Measurements from ENCODE around the gene TOX4.
"Not testable (repeated sequence)": the region's sequence is repeated elsewhere in the genome, so short reads cannot be mapped to it uniquely, and the experiment has no call there.

Gene TOX4

DNA sequence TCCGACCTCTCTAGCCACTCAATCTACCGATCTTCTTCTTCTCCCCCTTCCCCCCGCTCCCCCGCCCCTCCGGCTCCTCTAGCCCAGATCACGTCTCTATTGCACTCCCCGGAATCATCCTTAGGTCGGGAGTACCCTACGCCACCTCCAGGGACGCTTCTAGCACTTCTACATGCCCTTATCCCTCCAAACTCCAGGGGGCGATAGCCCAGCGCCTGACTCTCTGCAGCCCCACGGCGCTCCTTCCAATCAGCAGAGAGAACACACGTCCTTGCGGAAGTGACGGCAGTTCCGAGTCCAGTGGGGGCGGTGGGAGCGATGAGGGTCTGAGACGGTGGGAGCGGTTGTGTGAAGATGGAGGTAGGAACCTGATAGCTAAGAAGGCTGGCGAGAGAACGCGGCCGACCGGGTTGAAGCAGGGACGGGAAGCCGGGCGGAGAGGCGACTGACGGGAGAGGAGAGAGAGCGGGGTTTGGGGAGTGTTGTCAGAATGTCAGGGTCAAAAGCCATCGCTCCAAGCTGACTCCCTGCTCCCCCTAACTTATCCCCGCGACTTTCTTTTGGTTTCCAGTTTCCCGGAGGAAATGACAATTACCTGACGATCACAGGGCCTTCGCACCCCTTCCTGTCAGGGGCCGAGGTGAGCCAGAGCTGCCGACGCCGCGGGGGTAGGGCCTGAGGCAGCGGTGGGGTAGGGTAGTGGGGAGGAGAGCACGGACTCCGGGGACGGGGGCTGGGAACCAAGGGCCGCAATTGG is at the start of gene TOX4, which contains the start of gene RAB2B:
Gene TOX4 (plus strand): TSS at position 271 of the 757 bp plus-strand sequence. CDS start 84 bp downstream, at position 355.
Gene RAB2B (minus strand): TSS at position 35 of the 757 bp plus-strand sequence. CDS start 87 bp downstream, outside the sequence.
- peak; percentile 99 for DNase-seq (ENCODE audit: low read depth, low spot score)

DNA sequence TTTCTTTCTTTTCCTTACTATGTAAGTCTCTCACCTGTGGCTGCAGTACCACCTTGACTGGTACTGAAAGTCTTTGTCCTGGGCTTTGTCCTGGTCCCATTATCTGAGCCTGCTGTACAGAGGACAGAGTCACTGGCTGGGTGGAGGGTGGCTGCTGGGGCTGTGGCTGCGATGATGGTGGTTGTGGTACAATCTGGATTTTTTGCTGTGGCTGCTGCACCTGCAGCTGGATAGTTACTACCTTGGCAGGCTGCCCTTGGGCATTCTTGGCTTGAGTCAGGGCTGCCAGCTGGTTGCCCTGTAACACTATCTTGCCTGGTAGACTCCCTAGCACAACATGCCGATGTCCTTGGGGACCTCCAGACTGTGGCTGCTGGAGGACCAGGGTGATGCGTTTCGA is 48.1 kb upstream of the TOX4 start:
- DNase-seq (ENCODE audit: low read depth, low spot score): no peak

DNA sequence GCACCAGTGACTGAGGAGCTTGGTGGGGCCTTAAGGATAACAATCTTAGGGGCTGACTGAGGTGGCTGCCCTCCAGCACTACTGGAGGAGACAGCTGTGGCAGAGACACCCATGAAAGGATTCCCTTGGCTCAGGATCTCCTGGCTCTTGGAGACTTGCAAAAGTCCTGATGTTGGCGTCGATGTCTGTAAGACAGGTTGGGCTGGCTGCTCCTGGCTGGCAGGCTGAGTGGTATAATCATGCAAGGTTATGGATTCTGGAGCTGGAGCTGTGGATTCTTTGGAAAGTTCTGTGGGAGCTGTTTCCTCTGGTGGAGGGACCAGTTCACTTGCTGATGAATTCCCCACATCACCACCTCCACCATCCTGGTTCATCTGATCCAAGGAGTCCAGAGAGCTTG is 45.9 kb upstream of the TOX4 start:
- no peak for DNase-seq (ENCODE audit: low read depth, low spot score)

DNA sequence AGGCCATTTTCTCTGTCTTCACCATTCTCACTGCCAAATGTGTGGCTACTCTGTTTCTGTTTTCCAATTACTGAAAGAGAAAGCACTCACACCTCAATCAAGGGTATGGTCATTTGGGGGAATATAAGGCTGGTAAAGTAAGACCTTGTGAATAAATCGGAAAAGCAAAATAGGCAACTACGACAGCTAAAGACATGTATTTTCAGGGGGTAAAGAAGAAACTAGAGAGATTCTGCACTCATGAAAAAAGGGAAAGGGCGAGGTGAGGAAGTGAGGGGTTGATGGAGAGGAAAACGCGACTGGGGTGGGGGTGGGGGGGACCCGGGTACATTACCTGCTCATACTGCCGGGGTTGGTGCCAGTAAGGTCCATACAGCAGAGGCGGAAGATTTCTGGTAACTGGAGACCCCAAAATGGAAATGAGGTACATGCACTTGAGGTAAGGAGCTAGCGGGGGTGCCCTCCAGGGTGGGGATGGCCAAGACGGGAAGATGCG is 40.4 kb upstream of the TOX4 start:
- no peak for DNase-seq (ENCODE audit: low read depth, low spot score)

DNA sequence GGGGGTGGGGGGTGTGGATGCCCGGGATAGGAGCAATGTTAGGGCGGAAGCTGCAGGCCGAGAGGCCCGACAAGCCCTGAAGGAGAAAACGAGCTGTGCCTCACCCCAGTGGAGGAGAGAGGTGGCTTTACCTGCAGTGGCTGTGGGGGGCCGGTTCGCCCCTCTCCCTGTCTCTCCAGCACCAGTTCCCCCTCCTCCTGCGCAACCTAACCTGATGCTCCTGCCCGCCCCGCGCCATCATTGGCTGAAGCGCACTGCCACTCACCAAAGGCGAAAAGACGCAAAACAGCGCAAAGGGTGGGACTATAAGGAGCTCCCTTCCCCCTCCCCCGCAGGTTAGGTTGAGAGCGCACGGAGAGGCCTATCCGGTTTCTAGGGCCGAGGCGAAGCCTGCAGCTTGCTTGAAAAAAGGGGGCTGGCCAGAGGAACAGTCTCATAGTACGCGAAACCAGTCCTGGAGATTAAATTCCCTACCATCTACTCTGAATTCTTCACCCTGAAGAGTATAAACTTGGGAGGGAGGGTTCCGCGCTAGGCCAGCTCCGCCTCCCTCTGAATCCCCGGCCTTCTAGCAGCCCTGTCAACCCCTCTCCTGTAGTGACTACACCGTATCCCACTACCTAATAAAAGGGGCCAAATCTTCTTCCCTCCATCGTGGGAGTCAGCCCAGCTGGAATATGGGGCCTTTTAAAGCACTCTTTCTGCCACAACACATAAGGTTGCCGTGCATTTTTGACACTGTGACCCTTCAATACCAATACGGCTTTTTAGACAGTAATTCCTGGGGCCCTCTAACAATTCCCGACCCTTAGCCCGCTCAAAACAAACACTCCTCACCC is 39.7 kb upstream of the TOX4 start:
- peak; percentile 99 for DNase-seq (ENCODE audit: low read depth, low spot score)

- no peak for DNase-seq (ENCODE audit: low read depth, low spot score)
These were observed 36.1 kb upstream of the TOX4 start for GRCh38 chr14:21440859-21441258.

DNA sequence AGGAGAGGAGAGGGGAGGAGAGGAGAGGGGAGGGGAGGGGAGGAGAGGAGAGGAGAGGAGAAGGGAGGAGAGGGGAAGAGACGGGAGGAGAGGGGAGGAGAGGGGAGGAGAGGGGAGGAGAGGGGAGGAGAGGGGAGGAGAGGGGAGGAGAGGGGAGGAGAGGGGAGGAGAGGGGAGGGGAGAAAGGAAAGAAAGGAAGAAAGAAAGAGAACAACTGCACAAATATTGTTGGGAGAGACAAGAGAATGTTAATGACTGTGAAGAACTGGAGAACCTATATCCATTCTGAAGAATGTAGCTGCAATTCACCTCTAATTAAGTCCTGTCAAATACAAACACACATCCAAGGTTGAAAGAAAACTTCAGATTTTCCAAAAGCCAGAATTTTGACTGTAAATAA is 34.3 kb upstream of the TOX4 start:
- not testable (repeated sequence) for DNase-seq (ENCODE audit: low read depth, low spot score)

DNA sequence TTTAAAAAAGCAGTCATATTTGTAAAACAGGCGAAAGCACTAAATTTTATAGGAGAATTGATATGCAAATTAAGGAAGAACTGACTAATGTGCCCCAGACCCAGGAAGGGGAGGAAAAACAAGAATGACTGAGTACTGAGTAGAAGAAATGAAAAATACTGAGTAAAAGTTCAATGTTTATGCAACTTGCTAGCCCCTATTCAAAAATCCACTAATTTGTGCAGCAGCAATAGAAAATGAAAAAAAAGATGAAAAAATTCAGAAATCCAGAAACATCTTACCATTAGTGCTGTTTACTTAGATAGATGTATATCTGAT is 27.1 kb upstream of the TOX4 start:
- no peak for DNase-seq (ENCODE audit: low read depth, low spot score)

DNA sequence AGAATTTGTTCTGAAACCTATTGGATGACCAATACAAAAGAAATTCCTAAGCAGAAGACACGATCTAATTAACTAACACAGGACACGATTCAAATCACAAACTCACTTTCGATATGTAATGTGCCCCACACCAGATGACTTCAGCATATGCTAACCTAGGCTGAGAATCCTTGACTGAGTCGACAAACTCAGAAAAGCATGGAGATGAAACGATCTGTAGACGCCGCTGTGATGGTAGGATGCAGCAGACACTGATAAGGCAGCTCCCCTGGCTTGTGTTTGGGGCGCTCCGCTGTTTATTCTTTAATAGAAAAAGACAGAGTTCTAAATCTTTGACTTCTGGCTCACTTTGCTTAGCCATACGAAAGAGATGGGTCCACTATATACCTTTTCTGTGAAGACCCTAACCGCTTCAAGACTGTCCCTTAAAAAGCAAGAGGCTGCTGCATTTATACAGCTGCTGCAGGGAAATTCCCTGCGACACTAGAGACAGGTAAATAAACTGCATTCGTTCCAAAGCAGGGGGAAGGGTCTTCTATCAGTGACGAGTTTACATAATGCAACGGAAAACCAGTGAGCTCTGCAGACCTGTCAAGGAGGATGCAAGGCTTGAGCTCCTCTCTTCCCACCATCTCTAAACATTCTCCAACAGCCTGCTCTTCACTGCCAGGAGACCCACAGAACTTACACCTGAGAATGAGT is 22.0 kb upstream of the TOX4 start:
- no peak for DNase-seq (ENCODE audit: low read depth, low spot score)

GRCh38 chr14:21455592-21455911 is 21.4 kb upstream of the TOX4 start:
- DNase-seq (ENCODE audit: low read depth, low spot score): no peak

DNA sequence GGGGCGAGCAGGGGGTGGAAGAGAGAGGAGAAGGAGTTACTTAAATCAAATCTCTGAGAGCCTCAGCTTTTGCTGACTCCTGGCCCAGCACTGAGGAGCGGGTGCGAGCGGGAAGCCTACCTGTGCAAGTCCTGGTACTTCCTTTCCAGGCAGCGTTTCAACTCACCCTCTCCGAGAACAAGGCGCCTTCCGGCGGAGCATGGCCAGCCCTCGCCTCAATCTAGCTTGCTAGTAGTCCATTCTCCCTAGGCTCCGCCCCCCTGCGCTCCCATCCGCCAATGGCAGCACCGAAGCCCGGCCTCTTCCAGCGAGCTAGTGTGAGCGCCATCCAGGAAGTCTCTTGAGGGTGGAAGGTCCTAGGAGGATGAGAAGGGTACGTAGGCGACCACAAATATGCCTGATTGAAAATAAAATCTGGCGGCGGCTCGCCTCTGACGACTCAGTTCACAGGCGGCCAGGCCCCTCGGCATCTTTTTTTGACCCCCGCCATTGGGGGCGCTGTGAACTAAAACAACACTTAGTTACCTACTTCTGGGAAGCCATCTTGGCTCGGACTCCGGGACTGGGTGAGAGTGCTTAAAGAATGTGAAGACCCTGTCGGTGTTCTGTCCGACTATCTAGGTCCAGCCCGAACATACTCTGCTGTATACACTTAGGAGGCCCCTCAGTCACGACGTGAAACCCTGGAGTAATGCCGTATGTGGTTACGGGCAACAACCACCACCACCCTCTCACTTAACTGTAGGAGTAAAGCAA is 20.9 kb upstream of the TOX4 start, which contains the start of gene CHD8:
Gene CHD8 (minus strand): TSS at position 212 of the 756 bp plus-strand sequence. CDS start 24,480 bp downstream, outside the sequence.
- peak; percentile 100 for DNase-seq (ENCODE audit: low read depth, low spot score)

DNA sequence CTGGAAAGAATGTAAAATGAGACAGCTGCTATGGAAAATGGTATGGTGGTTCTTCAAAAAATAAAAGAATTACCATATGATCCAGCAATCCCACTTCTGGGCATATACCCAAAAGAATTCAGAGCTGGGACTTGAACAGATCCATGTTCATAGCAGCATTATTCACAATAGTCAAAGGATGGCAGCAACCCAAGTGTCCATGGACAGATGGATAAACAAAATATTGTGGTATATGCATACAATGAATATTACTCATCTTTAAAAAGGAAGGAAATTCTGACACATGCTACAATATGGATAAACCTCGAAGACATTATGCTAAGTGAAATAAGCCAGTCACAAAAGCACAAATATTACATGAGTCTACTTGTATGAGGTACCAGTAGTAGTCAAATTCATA is 9.4 kb upstream of the TOX4 start:
- no peak for DNase-seq (ENCODE audit: low read depth, low spot score)

DNA sequence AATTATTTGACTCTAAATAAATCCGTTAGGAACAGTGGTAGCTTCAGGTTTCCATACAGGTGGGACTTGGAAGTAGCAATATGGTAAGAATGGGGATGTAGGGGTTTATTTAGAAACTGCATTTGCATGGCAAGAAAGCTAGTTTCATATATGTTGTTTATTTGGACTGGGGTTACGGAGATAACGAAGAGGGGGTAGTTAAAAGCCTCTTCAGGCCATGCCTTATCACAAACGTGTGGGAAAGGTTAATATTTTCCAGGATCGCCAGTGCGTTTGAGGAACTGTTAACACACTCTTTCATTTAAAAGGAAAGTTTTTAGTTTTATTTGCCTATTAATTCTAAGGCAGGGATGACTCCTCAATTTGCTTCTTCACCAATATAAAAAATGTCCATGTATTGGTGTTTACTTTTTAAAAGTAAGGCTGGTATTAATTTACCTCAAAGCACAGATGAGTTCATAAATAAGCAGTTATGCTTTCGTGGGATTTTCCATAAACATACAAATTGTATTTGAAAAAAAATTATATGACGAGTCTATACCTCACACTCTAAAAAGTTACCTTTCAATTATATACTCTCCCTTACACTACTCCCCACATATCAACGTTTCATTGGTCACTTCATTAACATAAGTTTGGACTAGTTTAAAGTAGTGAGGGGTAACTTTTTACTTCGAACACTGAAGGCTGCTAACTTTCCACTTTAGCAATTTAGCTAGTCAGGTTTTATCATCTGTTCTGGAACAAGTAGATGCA is 1.1 kb upstream of the TOX4 start:
- no peak for DNase-seq (ENCODE audit: low read depth, low spot score)

- no peak for DNase-seq (ENCODE audit: low read depth, low spot score)
These were observed 471 bp upstream of the TOX4 start for GRCh38 chr14:21476523-21476924.

DNA sequence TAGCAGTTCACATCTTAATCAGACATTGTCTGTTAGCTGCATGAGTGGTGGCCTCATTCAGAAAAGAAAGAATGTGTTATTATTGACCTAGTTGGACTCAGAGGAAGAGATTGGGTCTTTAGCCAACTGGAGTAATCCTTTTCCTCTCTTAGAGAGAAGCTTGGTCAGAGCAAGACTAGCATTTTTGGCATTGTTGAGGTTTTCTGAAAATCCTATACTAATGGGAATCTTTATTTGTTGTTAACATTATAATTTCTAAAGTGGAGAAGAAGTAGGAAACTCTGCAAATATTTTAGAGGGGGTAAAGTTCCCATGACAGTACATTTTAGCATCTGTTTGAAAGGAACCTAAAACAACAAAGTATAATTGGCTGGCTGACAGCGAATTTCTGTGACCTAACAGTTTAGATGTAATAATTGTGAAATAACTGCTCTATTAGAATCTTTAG is 9.7 kb downstream of the TOX4 start:
- DNase-seq (ENCODE audit: low read depth, low spot score): no peak

DNA sequence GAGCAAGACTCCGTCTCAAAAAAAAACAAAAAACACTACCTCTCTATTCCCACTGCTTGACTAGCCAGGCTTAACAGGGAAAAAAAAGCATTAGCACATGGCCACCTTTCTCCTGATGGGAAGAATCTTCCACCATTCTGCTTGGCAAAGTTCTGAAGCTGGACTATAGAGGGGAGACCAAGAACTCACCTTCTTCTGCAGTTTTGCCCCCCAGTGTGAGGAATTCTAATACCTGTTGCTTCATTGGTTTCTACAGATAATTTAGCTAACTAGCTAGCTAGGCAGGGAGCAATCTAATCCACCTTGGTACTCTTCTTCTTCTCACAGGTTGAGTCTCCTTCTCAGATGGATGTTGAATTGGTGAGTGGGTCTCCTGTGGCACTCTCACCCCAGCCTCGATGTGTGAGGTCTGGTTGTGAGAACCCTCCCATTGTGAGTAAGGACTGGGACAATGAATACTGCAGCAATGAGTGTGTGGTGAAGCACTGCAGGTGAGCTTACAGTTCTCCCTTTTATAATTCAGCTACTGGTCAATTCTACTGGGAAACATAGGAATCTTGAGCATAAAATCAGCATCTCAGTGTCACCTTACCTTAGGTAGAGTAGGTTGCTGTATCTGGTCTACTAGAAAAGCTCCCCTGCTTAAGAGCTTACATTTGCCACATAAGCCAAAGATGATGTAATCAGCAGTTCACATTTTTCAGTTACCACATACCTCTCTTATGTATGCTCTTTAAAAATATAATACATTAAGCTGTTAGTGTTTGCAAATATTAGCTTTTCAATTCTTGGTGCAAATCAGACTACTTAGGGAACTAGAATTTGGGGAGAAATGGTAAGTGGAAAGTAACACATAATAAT is 18.1 kb downstream of the TOX4 start:
- no peak for DNase-seq (ENCODE audit: low read depth, low spot score)

- DNase-seq (ENCODE audit: low read depth, low spot score): no peak
These were observed 19.5 kb downstream of the TOX4 start for GRCh38 chr14:21496453-21496852.

- DNase-seq (ENCODE audit: low read depth, low spot score): no peak
These were observed 21.8 kb downstream of the TOX4 start for GRCh38 chr14:21498540-21499526.
